ENCODE measurements around the gene MPST. TPM values are rescaled to one million over a fixed set of nuclear protein-coding genes. Genes with fewer than 3 reads are reported as not detected.

The MPST gene
- total RNA-seq, 2 experiments from 2014 or later, result 8.5 to 9.1 TPM

- ATAC-seq, result no peak
Observed at GRCh38 chr22:37079158-37079557, 59.6 kb downstream of the MPST start.

More at GRCh38 chr22:37079158-37079557, 59.6 kb downstream of the MPST start:
- H3K27ac Mint-ChIP-seq, result peak overlapping the region; percentile 99
- TF ChIP-seq CTCF (IDR thresholded peaks at IDR 0.05), result no peak
- CTCF ChIA-PET, result interaction anchor here (0.8 to 3.9 kb wide), 14 partner anchors 9 to 223 kb away, joined by 3 to 43 read pairs (median 7); partner anchors contain the start of gene IL2RB
- H3K4me1 Mint-ChIP-seq (ENCODE audit: low read depth), result peaks cover 61% of the 10 kb centered on the region
- POLR2A ChIA-PET, result interaction anchor here (0.6 to 5.2 kb wide), 9 partner anchors 11 to 143 kb away, joined by 3 to 70 read pairs (median 4); partner anchors contain the start of gene IL2RB
- peak overlapping the region; percentile 72 for H3K4me3 Mint-ChIP-seq
- intact Hi-C loops (cut with micrococcal nuclease), result loop anchor here (2.0 to 5.0 kb wide), 2 partner anchors 43 to 120 kb away; no protein-coding TSS in a partner anchor
- no peaks in the 10 kb centered on the region for H3K9me3 Mint-ChIP-seq
- H3K36me3 Mint-ChIP-seq (ENCODE audit: low read depth), result peaks cover 2% of the 10 kb centered on the region
- DNase-seq, result peak; percentile 39
- peaks cover 16% of the 10 kb centered on the region for H3K27me3 Mint-ChIP-seq

Other genes starting within 250 kb of the MPST start
- gene IFT27, start 243.6 kb upstream of the MPST start, total RNA-seq, result 10 to 100 TPM; 20.0 to 21.9 TPM
- gene PVALB, start 202.7 kb upstream of the MPST start, total RNA-seq, result not detected
- gene NCF4, start 158.7 kb upstream of the MPST start, total RNA-seq, result 1 to 10 TPM; 2.5 to 2.9 TPM
- under 1 TPM; 0.16 to 0.29 TPM for gene CSF2RB, start 106.1 kb upstream of the MPST start, total RNA-seq
- 1 to 10 TPM; 1.2 to 1.8 TPM for gene TST, start 295 bp upstream of the MPST start, total RNA-seq
- 10 to 100 TPM; 30.3 to 30.6 TPM for gene KCTD17, start 32.0 kb downstream of the MPST start, total RNA-seq
- gene TMPRSS6, start 90.0 kb downstream of the MPST start, total RNA-seq, result 10 to 100 TPM; 11.3 to 12.4 TPM
- 100 to 1,000 TPM; 263 to 268 TPM for gene IL2RB, start 130.2 kb downstream of the MPST start, total RNA-seq
- 1 to 10 TPM; 6.4 TPM for gene C1QTNF6, start 168.5 kb downstream of the MPST start, total RNA-seq
- gene SSTR3, start 192.7 kb downstream of the MPST start, total RNA-seq, result 1 to 10 TPM; 7.9 to 8.5 TPM
- 100 to 1,000 TPM; 699 to 717 TPM for gene RAC2, start 224.5 kb downstream of the MPST start, total RNA-seq

Data from activated CD8-positive, alpha-beta T cell treated with anti-CD3 and anti-CD28 coated beads for 36 hours (primary cell).